B cell (primary cell): Measurements from ENCODE around the gene LMO7. TPM values are rescaled to one million over a fixed set of nuclear protein-coding genes. Genes with fewer than 3 reads are reported as not detected.

ENCODE experiments used
- ATAC-seq: fragments of 200-7000 bp; cut with Tn5 transposase; one replicate; pipeline ENCODE4 v1.10.0; 2021; ENCODE audit warnings: low read depth, mild to moderate bottlenecking, moderate number of reproducible peaks, moderate library complexity
- CTCF ChIA-PET: fragments of 350-600 bp; sonication (Branson Sonifier 250); formaldehyde crosslinking; loops from one replicate; lab custom pipeline; 2021; ENCODE audit warnings: antibody characterized with exemption, inconsistent platforms; lab: Charles Lee
- POLR2A ChIA-PET: fragments of 350-600 bp; sonication (Branson Sonifier 250); formaldehyde crosslinking; loops from one replicate; lab custom pipeline; 2021; ENCODE audit warnings: antibody characterized with exemption; lab: Charles Lee
- DNase-seq: peaks from one replicate; pipeline ENCODE4 v3.0.0; 2013
- H2AFZ ChIP-seq: 2 replicates; pipeline ENCODE4 v1.6.1; 2012; ENCODE audit warnings: mild to moderate bottlenecking, low read depth, low read length; ENCODE audit not compliant: insufficient read depth, poor library complexity, severe bottlenecking
- H3K27ac ChIP-seq, 2 donors: 1 replicate in 1 of 2; 2 replicates in 1 of 2; pipeline ENCODE4 v1.5.1; 2012 to 2013; ENCODE audit warnings: low read length in 2 of 2, mild to moderate bottlenecking in 2 of 2, moderate library complexity in 1 of 2
- H3K27me3 ChIP-seq, 4 experiments: fragments of 200-600 bp in 1 of 4; sonication (generic) in 1 of 4; replicated peaks in 1 of 4; 1 replicate in 2 of 4; 2 replicates in 2 of 4; pipeline versions ENCODE4 v1.6.1 to v1.7.0; 2013 to 2016; ENCODE audit warnings: low read length in 3 of 4, mild to moderate bottlenecking in 2 of 4, mixed read lengths in 1 of 4, moderate library complexity in 1 of 4; ENCODE audit not compliant: insufficient read depth in 4 of 4, control insufficient read depth in 3 of 4; ENCODE audit errors: control extremely low read depth in 1 of 4
- H3K36me3 ChIP-seq, 2 experiments: replicated peaks in 1 of 2; 1 replicate in 1 of 2; 2 replicates in 1 of 2; pipeline versions ENCODE4 v1.6.1 to v1.7.1; 2013; ENCODE audit warnings: low read length in 1 of 2; ENCODE audit not compliant: insufficient read depth in 2 of 2, control insufficient read depth in 1 of 2; ENCODE audit errors: control extremely low read depth in 1 of 2, extremely low read depth in 1 of 2
- H3K4me1 ChIP-seq, 2 donors: fragments of 200-600 bp in 1 of 2; sonication (generic) in 1 of 2; 1 replicate in 1 of 2; 2 replicates in 1 of 2; pipeline versions ENCODE4 v1.5.1 to v1.6.1; 2013 to 2017; ENCODE audit warnings: low read length in 2 of 2; ENCODE audit not compliant: control insufficient read depth in 2 of 2, insufficient read depth in 2 of 2
- H3K4me2 ChIP-seq: replicated peaks from 2 replicates; pipeline ENCODE3; 2012; ENCODE audit warnings: mild to moderate bottlenecking, low read depth, low read length; ENCODE audit not compliant: poor library complexity, severe bottlenecking
- H3K4me3 ChIP-seq, 5 experiments: fragments of 200-600 bp in 1 of 5; sonication (generic) in 1 of 5; 1 replicate in 3 of 5; 2 replicates in 2 of 5; pipeline versions ENCODE4 v1.5.1 to v1.7.0; 2011 to 2016; ENCODE audit warnings: low read length in 4 of 5, mild to moderate bottlenecking in 4 of 5, low read depth in 2 of 5, control low read depth in 1 of 5, moderate library complexity in 1 of 5; ENCODE audit not compliant: insufficient read depth in 1 of 5; ENCODE audit errors: control extremely low read depth in 1 of 5, extremely low read depth in 1 of 5
- H3K79me2 ChIP-seq: fragments of 200-600 bp; sonication (generic); one replicate; pipeline ENCODE4 v1.6.0; 2016; ENCODE audit warnings: low read length; ENCODE audit not compliant: control insufficient read depth, insufficient read depth
- H3K9ac ChIP-seq: fragments of 200-600 bp; sonication (generic); 2 replicates; pipeline ENCODE4 v1.6.1; 2017; ENCODE audit warnings: mild to moderate bottlenecking, low read length, moderate library complexity
- H3K9me3 ChIP-seq, 3 donors: one replicate each; pipeline versions ENCODE4 v1.6.1 to v1.7.1; 2013; ENCODE audit warnings: low read length in 2 of 3; ENCODE audit not compliant: control insufficient read depth in 2 of 3, insufficient read depth in 1 of 3; ENCODE audit errors: control extremely low read depth in 1 of 3
- H4K20me1 ChIP-seq: 2 replicates; pipeline ENCODE4 v1.6.0; 2012; ENCODE audit warnings: mild to moderate bottlenecking, low read length; ENCODE audit not compliant: insufficient read depth, control insufficient read depth, poor library complexity, severe bottlenecking
- H3K27ac Mint-ChIP-seq: one replicate; pipeline ENCODE4 v1.8.0; 2021; ENCODE audit warnings: mixed read lengths
- H3K27me3 Mint-ChIP-seq: one replicate; pipeline ENCODE4 v1.8.0; 2021; ENCODE audit warnings: mixed read lengths
- H3K4me1 Mint-ChIP-seq: one replicate; pipeline ENCODE4 v1.8.0; 2021; ENCODE audit warnings: mixed read lengths
- H3K4me3 Mint-ChIP-seq: one replicate; pipeline ENCODE4 v1.8.0; 2021; ENCODE audit warnings: mixed read lengths
- H3K9me3 Mint-ChIP-seq: one replicate; pipeline ENCODE4 v1.8.0; 2022; ENCODE audit warnings: mixed read lengths; ENCODE audit not compliant: insufficient read depth
- CTCF ChIP-seq: fragments of 200-600 bp; IDR thresholded peaks from one replicate; pipeline ENCODE4 v1.8.0; 2022; ENCODE audit warnings: antibody characterized with exemption, mild to moderate bottlenecking
- EZH2 ChIP-seq: IDR thresholded peaks from 2 replicates; pipeline ENCODE4 v1.6.1; 2012; ENCODE audit warnings: borderline replicate concordance, low read depth, mild to moderate bottlenecking, moderate library complexity, low read length; ENCODE audit not compliant: insufficient read depth, poor library complexity, severe bottlenecking
- WGBS: methylation state at CpG from one replicate; pipeline ENCODE4 v1.1.5; 2013; ENCODE audit warnings: missing lambda C conversion rate; ENCODE audit not compliant: insufficient coverage; 5-methylcytosine and 5-hydroxymethylcytosine counted together
- intact Hi-C: fragments of 100-400 bp; cut with micrococcal nuclease; formaldehyde crosslinking; loops from one replicate; pipeline ENCODE4 v1.10.0; 2022
- polyA plus RNA-seq: library from polyadenylated mRNA; depleted of rRNA; stranded (reverse); fragments of >200 nt; gene quantifications from 2 replicates; pipeline ENCODE4 v1.2.3, GENCODE V29; 2012
- total RNA-seq, 2 donors: library from RNA; stranded (reverse); fragments of 120-200 nt in 1 of 2; gene quantifications; 1 replicate in 1 of 2; 2 replicates in 1 of 2; pipeline versions ENCODE4 v1.2.3 to v1.2.4, GENCODE V29; 2013 to 2022

Gene LMO7
- total and polyA plus RNA-seq, 2 donors (not counting 1 experiment from before 2014, with no cell fraction given) = 7.8 to 17.4 TPM

GRCh38 chr13:75788481-75788981 lies 152.4 kb downstream of the LMO7 start:
- 54% methylated on average over 2 of the region's 3 CpGs for WGBS
- Histone ChIP-seq H3K36me3 (no peaks in the 10 kb centered on the region), H3K9ac (no peak overlapping the region), H3K27ac (no peak overlapping the region), H3K4me2 (no peak overlapping the region), H3K79me2 (no peaks in the 10 kb centered on the region), H3K9me3 (no peaks in the 10 kb centered on the region), H4K20me1 (no peaks in the 10 kb centered on the region), H3K4me3 (no peak overlapping the region), H2AFZ (no peak overlapping the region), H3K27me3 (no peaks in the 10 kb centered on the region), H3K4me1 (no peaks in the 10 kb centered on the region)
- Mint-ChIP-seq H3K9me3 (no peaks in the 10 kb centered on the region), H3K4me3 (no peak overlapping the region), H3K27ac (no peak overlapping the region), H3K27me3 (no peaks in the 10 kb centered on the region), H3K4me1 (no peaks in the 10 kb centered on the region)
- DNase-seq (no peak), ATAC-seq (no peak)
- CTCF ChIA-PET = no interaction called here
- TF ChIP-seq EZH2 (no peak), CTCF (no peak)
- POLR2A ChIA-PET = no interaction called here
- intact Hi-C loops = no loop called here

- H3K4me2 ChIP-seq = no peak overlapping the region
- no peaks in the 10 kb centered on the region for H3K4me1 Mint-ChIP-seq
- H3K9me3 ChIP-seq = no peaks in the 10 kb centered on the region
- ATAC-seq (no peak), DNase-seq (no peak)
- no peak overlapping the region for H3K27ac Mint-ChIP-seq
- POLR2A ChIA-PET = no interaction called here
- H3K9ac ChIP-seq = no peak overlapping the region
- no peak overlapping the region for H3K4me3 Mint-ChIP-seq
- WGBS = 74% methylated on average over 4 of the region's 9 CpGs
- no peak for TF ChIP-seq EZH2
- TF ChIP-seq CTCF = no peak
- H3K4me1 ChIP-seq = no peaks in the 10 kb centered on the region
- no peaks in the 10 kb centered on the region for H4K20me1 ChIP-seq
- H2AFZ ChIP-seq = no peak overlapping the region
- CTCF ChIA-PET = interaction anchor here (1.4 kb wide), 1 partner anchor 93 kb away, joined by 4 read pairs; no protein-coding TSS in a partner anchor
- H3K27ac ChIP-seq = no peak overlapping the region
- H3K27me3 ChIP-seq = no peaks in the 10 kb centered on the region
- no peaks in the 10 kb centered on the region for H3K36me3 ChIP-seq
- H3K9me3 Mint-ChIP-seq = no peaks in the 10 kb centered on the region
- intact Hi-C loops = no loop called here
- no peaks in the 10 kb centered on the region for H3K27me3 Mint-ChIP-seq
- H3K79me2 ChIP-seq = no peaks in the 10 kb centered on the region
- H3K4me3 ChIP-seq = no peak overlapping the region
Observed at GRCh38 chr13:75789451-75790197, 153.5 kb downstream of the LMO7 start.
